Measurements from ENCODE around the gene VAV2. TPM values are rescaled to one million over a fixed set of nuclear protein-coding genes. Genes with fewer than 3 reads are reported as not detected.

The VAV2 gene
- total RNA-seq, 1 donor from 2014 or later: 12.7 TPM

DNA sequence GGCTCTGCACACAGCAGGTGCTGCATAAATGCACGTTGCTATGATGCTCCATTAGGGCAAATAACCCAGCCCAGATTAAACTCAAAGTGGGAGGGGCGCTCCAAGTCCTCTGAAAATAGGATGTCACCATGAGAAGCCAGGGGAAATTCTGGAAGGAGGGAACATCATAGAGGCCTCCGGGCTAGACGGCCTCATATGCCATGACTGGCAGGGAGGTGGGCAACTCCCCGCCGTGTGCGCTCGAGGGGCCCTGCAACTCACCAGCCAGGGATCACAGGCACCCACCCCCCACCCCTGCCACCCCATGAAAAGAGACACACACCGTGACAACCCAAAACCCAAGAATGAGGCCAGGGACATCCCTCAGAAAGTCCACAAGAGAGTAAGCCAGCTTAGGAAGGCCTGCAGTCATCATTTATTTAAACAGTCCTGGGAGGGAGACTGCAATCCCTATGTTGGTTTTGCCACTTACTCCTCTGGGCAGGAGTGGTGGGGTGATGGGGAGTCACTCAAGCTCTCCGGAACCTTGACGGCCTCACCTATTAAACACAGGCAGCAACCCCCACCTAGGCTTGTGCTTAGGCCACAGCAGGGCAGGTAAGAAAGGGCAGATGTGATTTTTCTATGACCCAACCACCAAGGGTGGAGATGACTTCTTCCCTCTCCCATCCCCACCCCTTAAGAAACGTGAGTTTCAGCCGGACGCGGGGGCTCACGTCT is 4.0 kb downstream of the VAV2 start:
- DNase-seq (ENCODE audit: low spot score in 2 of 2): no peak

DNA sequence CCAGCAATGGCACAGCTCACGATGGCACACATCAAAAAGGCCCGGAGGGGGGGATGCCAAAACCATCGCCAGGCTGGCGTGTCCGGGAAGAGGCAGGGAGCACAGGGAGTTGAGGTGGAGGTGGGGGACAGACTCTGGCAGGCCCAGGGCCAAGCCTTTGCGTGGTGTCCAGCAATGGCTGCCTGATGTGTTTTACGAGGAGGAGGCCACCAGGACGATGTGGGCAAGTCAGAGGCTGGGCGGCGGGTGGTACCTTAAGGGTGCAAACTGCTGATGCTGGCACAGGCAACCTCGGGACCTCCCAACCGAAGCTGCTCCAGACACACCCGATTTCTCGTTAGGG is 4.7 kb downstream of the VAV2 start:
- H3K27ac ChIP-seq: no peak overlapping the region
- intact Hi-C loops (cut with DNase I): no loop called here
- DNase-seq (ENCODE audit: low spot score in 2 of 2): no peak
- H3K9me3 ChIP-seq: no peaks in the 10 kb centered on the region
- no peaks in the 10 kb centered on the region for H3K36me3 ChIP-seq
- TF ChIP-seq, protein P1, sequence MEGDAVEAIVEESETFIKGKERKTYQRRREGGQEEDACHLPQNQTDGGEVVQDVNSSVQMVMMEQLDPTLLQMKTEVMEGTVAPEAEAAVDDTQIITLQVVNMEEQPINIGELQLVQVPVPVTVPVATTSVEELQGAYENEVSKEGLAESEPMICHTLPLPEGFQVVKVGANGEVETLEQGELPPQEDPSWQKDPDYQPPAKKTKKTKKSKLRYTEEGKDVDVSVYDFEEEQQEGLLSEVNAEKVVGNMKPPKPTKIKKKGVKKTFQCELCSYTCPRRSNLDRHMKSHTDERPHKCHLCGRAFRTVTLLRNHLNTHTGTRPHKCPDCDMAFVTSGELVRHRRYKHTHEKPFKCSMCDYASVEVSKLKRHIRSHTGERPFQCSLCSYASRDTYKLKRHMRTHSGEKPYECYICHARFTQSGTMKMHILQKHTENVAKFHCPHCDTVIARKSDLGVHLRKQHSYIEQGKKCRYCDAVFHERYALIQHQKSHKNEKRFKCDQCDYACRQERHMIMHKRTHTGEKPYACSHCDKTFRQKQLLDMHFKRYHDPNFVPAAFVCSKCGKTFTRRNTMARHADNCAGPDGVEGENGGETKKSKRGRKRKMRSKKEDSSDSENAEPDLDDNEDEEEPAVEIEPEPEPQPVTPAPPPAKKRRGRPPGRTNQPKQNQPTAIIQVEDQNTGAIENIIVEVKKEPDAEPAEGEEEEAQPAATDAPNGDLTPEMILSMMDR (IDR thresholded peaks at IDR 0.05): no peak
- H3K4me1 ChIP-seq: peaks cover 0 to 11% of the 10 kb centered on the region in 2 donors
- no peak overlapping the region for H3K4me3 ChIP-seq
- H3K27me3 ChIP-seq: no peaks in the 10 kb centered on the region

More for the DNA sequence above, 4.0 kb downstream of the VAV2 start:
- H3K4me1 ChIP-seq: peaks cover 0 to 12% of the 10 kb centered on the region in 2 donors
- no peak overlapping the region for H3K27ac ChIP-seq
- intact Hi-C loops (cut with DNase I): no loop called here
- TF ChIP-seq, protein P1 (IDR thresholded peaks at IDR 0.05): no peak
- no peaks in the 10 kb centered on the region for H3K27me3 ChIP-seq
- no peaks in the 10 kb centered on the region for H3K9me3 ChIP-seq
- no peak overlapping the region for H3K4me3 ChIP-seq
- H3K36me3 ChIP-seq: no peaks in the 10 kb centered on the region

DNA sequence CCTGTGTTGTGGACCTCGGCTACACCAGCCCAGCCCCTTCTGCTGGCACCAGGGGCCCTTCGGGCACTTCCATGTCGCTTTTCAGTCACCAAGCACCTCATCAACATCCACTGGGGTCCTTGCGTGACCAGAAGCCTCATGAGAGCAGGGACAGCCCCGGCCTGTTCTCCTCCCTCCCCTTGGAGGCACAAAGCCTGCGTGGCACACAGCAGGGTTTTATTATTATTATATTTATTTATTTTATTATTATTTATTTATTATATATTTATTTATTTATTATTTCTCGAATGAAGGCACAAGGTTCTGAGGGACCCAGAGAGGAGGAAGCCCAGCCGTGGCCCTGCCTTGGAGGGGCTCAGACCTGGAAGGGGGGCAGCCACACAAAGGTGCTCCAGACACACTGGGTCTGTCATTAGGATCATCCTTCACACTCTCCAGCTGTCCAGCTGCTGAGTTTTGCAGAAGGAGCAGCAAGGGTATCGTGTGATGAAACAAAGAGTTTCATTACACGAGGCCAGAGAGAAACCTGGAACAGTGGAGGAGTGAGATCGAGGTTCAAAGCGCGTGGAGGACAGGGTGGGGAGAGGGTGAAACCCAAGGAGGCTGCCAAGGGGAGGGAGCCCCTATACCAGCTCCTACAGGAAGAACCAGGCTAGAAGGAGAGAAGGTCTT is 5.2 kb downstream of the VAV2 start:
- H3K36me3 ChIP-seq: no peaks in the 10 kb centered on the region
- H3K27me3 ChIP-seq: no peaks in the 10 kb centered on the region
- no peak for DNase-seq (ENCODE audit: low spot score in 2 of 2)
- intact Hi-C loops (cut with DNase I): no loop called here
- no peak overlapping the region for H3K27ac ChIP-seq
- H3K4me3 ChIP-seq: no peak overlapping the region
- TF ChIP-seq, protein P1 (IDR thresholded peaks at IDR 0.05): no peak
- peaks cover 0 to 11% of the 10 kb centered on the region in 2 donors for H3K4me1 ChIP-seq
- no peaks in the 10 kb centered on the region for H3K9me3 ChIP-seq

DNA sequence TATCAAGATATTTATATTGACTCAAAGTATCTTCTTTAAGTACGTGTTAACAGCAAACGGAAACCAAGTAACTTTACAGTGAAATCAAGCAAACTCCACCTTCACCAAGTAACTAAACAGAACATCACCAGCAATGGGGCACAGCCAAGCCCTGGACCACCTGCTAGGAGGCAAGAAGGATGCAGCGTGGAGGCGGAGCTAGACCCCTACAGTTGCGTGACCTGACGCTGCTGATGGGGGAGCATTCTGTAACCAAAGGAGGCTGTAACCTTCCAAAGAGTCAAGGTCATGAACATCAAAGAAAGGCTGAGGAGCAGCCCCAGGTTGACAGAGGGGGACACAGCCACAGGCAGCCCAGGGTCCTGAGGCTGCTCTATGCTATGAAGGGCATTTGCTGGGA is 6.1 kb downstream of the VAV2 start:
- Histone ChIP-seq H3K4me1 (peaks cover 0 to 8% of the 10 kb centered on the region in 2 donors), H3K9me3 (no peaks in the 10 kb centered on the region), H3K4me3 (no peak overlapping the region), H3K27me3 (no peaks in the 10 kb centered on the region), H3K27ac (no peak overlapping the region), H3K36me3 (no peaks in the 10 kb centered on the region)
- TF ChIP-seq, protein P1 (IDR thresholded peaks at IDR 0.05): no peak
- intact Hi-C loops (cut with DNase I): no loop called here
- DNase-seq (ENCODE audit: low spot score in 2 of 2): no peak

DNA sequence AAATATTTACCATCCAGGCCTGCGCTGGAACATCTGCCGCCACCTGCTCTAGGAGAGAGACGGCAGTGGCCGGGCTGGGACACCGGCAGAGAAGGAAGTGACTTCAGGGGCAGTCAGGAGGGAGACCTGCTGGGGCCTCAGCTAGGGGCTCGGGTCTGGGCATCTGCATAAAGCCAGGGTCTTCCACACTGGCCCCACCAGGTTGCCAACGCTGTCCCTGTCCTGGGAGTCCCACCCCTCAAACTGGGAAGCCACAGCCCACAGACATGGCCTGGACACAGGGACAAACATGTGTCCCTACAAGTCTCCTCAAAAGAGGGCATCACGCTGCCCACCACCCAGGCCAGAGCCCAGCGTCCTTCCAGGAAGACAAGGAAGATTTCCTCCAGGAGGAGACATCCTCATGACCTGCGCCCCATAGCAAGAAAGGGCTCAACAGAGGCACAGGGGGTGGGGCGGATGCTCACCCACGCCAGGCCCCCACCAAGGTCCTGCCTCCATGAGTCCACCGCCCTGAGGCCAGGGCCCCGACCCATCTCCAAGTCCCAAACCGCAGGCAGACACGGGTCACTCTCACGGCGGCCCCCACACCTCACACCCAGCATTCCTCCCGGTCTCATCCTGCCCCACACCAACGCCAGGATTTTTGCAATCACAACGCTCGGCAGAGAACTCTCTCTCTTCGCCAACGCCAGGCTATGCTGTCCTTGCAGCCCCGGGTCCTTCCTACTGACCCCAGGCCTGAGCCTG is 9.0 kb downstream of the VAV2 start:
- no peak overlapping the region for H3K4me3 ChIP-seq
- no peak for DNase-seq (ENCODE audit: low spot score in 2 of 2)
- intact Hi-C loops (cut with DNase I): no loop called here
- peaks cover 0 to 12% of the 10 kb centered on the region in 2 donors for H3K4me1 ChIP-seq
- H3K36me3 ChIP-seq: no peaks in the 10 kb centered on the region
- H3K27me3 ChIP-seq: no peaks in the 10 kb centered on the region
- H3K27ac ChIP-seq: no peak overlapping the region
- H3K9me3 ChIP-seq: no peaks in the 10 kb centered on the region
- TF ChIP-seq, protein P1 (IDR thresholded peaks at IDR 0.05): no peak
